ENCODE measurements around the gene B3GALT4.
A peak's percentile ranks its signal among the peaks of the same experiment; 100 is the strongest.

B3GALT4 gene

GRCh38 chr6:33315793-33316602 lies 39.1 kb downstream of the B3GALT4 start:
- DNase-seq (ENCODE audit: low read depth in 2 of 2): no peak

- no peak for DNase-seq (ENCODE audit: low read depth in 2 of 2)
These were observed 39.9 kb downstream of the B3GALT4 start for GRCh38 chr6:33316603-33317418.

- no peak for DNase-seq (ENCODE audit: low read depth in 2 of 2)
These were observed 40.4 kb downstream of the B3GALT4 start for GRCh38 chr6:33317419-33317668.

GRCh38 chr6:33317669-33318425 lies 40.9 kb downstream of the B3GALT4 start, which contains the start of gene ZBTB22:
TSS of gene ZBTB22 (minus strand) at chr6:33317744. CDS start at chr6:33316916, 828 bp downstream.
- DNase-seq (ENCODE audit: low read depth in 2 of 2): peak; percentile 91

- no peak for DNase-seq (ENCODE audit: low read depth in 2 of 2)
These were observed 41.6 kb downstream of the B3GALT4 start for GRCh38 chr6:33318426-33319073.

GRCh38 chr6:33319939-33320314 lies 43.0 kb downstream of the B3GALT4 start:
- no peak for DNase-seq (ENCODE audit: low read depth in 2 of 2)

- no peak for DNase-seq (ENCODE audit: low read depth in 2 of 2)
These were observed 43.6 kb downstream of the B3GALT4 start for GRCh38 chr6:33320315-33321181.

- no peak for DNase-seq (ENCODE audit: low read depth in 2 of 2)
These were observed 44.3 kb downstream of the B3GALT4 start for GRCh38 chr6:33321227-33321626.

- no peak for DNase-seq (ENCODE audit: low read depth in 2 of 2)
These were observed 46.7 kb downstream of the B3GALT4 start for GRCh38 chr6:33323623-33323948.

GRCh38 chr6:33324125-33324524 lies 47.2 kb downstream of the B3GALT4 start:
- no peak for DNase-seq (ENCODE audit: low read depth in 2 of 2)
